Central memory CD4-positive, alpha-beta T cell (primary cell): ENCODE data around the gene MED15.
"Not testable (repeated sequence)": the region's sequence is repeated elsewhere in the genome, so short reads cannot be mapped to it uniquely, and the experiment has no call there.

ENCODE experiments used
- DNase-seq: peaks from one replicate; pipeline ENCODE4 v3.0.0; 2022

MED15 gene

GRCh38 chr22:20606041-20606783 lies 98.8 kb downstream of the MED15 start:
- peak; percentile 62 for DNase-seq

- no peak for DNase-seq
Measured at GRCh38 chr22:20606784-20607128, 99.3 kb downstream of the MED15 start.

GRCh38 chr22:20607157-20607907 lies 99.9 kb downstream of the MED15 start:
- no peak for DNase-seq

GRCh38 chr22:20610243-20610686 lies 102.9 kb downstream of the MED15 start:
- DNase-seq = no peak

- no peak for DNase-seq
Measured at GRCh38 chr22:20610757-20611156, 103.3 kb downstream of the MED15 start.

GRCh38 chr22:20611418-20611817 lies 104.0 kb downstream of the MED15 start:
- no peak for DNase-seq

GRCh38 chr22:20613301-20613700 lies 105.9 kb downstream of the MED15 start:
- no peak for DNase-seq

GRCh38 chr22:20615021-20615420 lies 107.6 kb downstream of the MED15 start:
- no peak for DNase-seq

- no peak for DNase-seq
Measured at GRCh38 chr22:20615533-20616450, 108.4 kb downstream of the MED15 start.

- no peak for DNase-seq
Measured at GRCh38 chr22:20616451-20617043, 109.1 kb downstream of the MED15 start.

- DNase-seq = no peak
Measured at GRCh38 chr22:20618488-20618887, 111.1 kb downstream of the MED15 start.

GRCh38 chr22:20619045-20619892 lies 111.9 kb downstream of the MED15 start:
- DNase-seq = no peak

GRCh38 chr22:20619893-20620194 lies 112.4 kb downstream of the MED15 start:
- not testable (repeated sequence) for DNase-seq

GRCh38 chr22:20621162-20621561 lies 113.8 kb downstream of the MED15 start:
- DNase-seq = no peak

- DNase-seq = no peak
Measured at GRCh38 chr22:20622650-20623339, 115.4 kb downstream of the MED15 start.

- DNase-seq = no peak
Measured at GRCh38 chr22:20624161-20624616, 116.8 kb downstream of the MED15 start.

GRCh38 chr22:20625270-20625669 lies 117.9 kb downstream of the MED15 start:
- no peak for DNase-seq

- DNase-seq = no peak
Measured at GRCh38 chr22:20626811-20627210, 119.4 kb downstream of the MED15 start.

- no peak for DNase-seq
Measured at GRCh38 chr22:20627432-20627831, 120.0 kb downstream of the MED15 start.

GRCh38 chr22:20628081-20628939 lies 120.9 kb downstream of the MED15 start:
- no peak for DNase-seq
